NCI-H774 (cell line): ENCODE results near the gene FZD2.
A peak's percentile ranks its signal among the peaks of the same experiment; 100 is the strongest.
"Not testable (repeated sequence)": the region's sequence is repeated elsewhere in the genome, so short reads cannot be mapped to it uniquely, and the experiment has no call there.

Experiments
- DNase-seq: peaks from one replicate; lab custom pipeline; 2025; lab: John Stamatoyannopoulos, UW

FZD2 gene

DNA sequence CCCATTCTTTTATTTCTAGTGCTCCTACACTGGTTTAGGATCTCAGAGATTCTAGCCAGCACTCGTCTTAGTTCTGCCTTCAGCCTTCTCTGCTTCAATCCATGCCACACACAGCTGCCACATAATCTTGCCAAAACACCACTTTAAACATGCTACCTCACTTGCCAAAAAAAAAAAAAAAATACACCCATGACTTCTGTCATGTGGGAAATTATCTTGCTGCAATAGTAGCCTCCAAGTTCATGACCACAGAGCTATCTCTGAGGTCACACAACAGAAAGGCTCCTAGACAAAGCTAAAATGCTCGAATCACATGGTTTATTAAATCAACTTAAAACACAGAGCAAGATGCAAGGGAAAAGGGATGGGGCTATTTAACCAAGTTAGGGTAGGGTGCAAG lies 18.1 kb downstream of the FZD2 start:
- no peak for DNase-seq

DNA sequence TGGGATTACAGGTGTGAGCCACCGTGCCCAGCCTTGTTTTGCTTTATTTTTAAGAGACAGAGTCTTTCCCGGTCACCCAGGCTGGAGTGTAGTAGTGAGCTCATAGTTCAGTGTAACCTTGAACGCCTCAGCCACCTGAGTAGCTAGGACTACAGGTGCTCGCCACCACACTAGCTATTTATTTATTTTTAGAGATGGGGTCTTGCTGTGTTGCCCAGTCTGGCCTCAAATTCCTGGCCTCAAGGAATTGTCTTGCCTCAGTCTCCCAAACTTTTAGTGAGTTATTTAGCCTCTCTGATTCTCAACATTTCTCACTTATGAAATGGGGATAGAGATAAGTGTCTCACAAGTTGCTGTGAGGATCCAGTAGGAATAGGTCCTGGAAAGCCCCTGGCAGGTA lies 21.7 kb downstream of the FZD2 start:
- DNase-seq = no peak

DNA sequence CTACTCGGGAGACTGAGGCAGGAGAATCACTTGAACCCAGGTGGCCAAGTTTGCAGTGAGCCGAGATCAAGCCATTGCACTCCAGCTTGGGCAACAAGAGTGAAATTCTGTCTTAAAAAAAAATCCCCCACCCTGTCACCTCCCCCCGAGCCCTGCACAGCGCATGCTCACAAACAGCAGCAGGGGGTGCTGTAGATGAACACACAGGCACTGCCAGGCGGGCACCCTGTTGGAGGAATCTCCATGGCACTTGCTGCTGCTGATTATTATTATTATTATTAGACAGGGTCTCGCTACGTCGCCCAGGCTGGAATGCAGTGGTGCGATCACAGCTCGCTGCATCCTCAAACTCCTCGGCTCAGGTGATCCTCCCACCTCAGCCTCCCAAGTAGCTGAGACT lies 24.6 kb downstream of the FZD2 start:
- DNase-seq = peak; percentile 15

DNA sequence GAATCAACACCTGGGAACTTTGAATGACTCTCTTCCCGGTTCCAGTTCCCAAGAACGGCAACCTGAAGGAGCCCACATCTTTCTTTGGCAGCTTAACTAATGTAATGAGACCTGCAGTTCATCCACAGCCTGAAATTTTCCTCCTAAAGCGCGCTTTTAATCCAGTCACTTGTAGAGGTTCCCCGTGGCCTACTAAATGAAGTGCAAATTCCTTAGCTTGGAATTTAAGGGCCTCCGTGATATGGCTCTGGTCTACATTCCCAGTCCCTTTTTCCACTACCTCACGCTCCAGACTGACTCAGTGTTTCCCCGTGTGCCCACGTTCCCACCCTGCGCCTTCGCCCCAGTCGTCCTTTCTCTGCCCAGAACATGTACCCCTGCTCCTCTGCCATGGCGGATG lies 27.2 kb downstream of the FZD2 start:
- DNase-seq = no peak

DNA sequence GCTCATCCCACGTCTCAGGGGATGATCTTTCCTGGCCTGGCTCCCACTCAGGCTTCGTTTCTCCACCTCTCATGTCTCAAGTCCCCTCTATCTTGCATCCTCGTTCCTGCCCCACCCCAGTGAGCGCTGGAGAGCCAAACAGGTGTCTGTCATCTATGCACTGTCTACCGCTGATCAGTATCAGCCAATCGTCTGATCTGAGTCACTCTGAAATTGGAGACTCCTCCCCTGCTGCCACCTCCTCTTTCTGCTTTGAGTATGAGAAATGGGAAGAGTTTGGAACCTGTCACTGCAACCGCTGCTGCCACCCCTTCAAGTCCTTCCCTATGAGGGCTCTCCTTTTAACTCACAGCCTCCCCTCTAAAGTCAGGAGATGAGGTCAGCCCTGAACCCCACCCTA lies 28.0 kb downstream of the FZD2 start:
- DNase-seq = no peak

DNA sequence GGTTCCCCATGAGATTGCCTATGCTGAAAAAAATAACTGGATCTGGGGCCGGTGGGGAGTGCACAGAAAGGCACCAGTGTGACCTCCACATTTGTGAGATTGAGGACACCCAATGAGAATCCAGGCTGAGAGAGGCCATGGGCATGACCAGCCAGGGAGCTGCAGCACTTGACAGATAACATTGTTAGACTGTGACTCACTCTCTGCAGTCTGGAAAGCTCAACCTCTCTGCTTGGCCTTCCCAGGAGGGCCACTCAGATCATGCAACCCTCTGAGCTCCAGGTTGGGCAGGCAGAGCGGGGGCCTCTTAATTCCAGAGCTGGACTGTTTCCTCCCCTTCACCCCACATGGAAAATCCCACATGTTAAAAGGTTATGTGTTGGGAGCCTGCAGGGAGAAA lies 30.1 kb downstream of the FZD2 start:
- DNase-seq = no peak

DNA sequence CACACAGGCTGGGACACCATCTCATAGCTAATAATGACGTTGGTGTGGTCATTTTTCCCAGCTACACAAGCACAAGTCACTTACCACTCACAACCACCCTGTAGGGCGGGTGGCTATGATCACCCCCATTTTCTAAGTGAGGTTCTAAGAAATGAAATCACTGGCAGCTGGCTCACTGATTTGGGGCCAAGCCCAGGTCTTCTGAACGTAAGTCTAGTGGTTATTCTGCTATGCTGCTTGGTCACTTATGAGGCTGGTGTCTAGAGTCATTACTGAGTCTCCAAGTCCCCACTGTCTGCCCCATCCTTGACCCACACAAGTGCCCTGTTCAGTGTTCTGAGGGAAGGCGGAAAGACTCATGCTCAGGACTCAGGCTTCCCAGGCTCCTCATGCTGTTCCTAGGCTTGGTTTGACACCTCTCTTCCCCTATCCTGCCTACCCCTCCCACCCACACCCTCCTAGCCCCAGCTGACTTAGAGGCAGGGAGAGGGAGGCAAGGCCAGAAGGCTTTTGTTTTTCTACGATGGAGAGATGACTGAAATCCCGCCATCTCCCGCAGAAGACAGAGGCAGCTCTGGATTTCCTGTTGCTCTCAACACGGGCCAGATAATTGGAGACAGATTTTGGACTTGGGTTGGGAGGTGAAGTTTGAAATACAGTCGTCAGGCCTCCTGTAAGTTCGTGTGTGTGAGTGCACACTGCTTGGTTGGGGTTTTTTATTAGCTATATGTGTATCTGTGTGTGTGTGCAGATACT lies 32.2 kb downstream of the FZD2 start:
- DNase-seq = no peak

DNA sequence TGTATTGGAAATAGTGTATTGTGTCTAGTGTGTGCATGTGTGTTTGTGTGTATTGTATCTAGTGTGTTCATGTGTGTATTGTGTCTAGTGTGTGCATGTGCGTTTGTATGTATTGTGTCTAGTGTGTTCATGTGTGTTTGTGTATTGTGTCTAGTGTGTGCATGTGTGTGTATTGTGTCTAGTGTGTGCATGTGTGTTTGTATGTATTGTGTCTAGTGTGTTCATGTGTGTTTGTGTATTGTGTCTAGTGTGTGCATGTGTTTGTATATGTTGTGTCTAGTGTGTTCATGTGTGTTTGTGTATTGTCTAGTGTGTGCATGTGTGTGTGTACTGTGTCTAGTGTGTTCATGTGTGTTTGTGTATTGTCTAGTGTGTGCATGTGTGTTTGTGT lies 32.8 kb downstream of the FZD2 start:
- DNase-seq = not testable (repeated sequence)

DNA sequence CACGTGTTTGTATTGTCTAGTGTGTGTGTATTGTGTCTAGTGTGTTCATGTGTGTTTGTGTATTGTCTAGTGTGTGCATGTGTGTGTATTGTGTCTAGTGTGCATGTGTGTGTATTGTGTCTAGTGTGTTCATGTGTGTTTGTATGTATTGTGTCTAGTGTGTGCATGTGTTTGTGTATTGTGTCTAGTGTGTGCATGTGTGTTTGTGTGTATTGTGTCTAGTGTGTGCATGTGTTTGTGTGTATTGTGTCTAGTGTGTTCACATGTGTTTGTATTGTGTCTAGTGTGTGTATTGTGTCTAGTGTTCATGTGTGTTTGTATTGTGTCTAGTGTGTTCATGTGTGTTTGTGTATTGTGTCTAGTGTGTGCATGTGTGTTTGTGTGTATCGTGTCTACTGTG lies 33.5 kb downstream of the FZD2 start:
- DNase-seq = not testable (repeated sequence)

DNA sequence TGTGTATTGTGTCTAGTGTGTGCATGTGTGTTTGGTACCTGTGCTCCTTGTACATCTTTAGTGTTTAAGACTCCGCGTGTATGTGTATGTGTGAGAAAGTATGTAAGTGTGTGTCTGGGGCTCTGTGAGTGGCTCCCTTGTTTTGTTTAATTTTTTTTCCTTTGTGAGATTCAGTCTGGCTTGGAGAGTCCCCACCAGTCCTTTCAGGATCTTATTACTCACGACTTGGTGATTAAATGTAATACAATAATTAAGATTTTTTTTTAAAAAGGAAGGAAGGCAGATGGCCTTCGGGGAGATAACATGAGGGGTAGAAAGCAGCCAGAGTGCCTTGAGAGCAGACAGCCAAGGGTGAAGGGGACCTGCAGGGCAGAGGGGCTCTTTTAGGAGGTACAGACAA lies 33.9 kb downstream of the FZD2 start:
- no peak for DNase-seq

DNA sequence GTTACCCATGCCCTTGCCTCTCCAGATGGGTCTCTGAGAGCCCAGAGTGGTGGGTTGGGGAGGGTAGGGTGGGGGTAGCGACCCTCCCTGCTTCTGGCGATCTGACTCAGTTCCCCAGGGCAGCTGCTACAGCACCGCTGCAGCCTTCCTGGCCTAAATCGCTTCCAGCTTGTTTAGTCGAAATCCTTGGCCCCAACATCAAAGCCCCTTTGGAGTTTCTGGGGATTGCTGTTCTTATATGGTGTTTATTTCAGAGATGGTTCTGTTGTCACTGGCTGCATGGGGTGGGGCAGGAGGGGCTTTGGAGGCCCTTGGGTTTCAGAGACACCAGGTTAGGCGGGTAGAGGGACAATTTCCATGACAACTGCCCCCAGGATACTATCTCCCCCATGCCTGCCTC lies 35.9 kb downstream of the FZD2 start:
- no peak for DNase-seq

DNA sequence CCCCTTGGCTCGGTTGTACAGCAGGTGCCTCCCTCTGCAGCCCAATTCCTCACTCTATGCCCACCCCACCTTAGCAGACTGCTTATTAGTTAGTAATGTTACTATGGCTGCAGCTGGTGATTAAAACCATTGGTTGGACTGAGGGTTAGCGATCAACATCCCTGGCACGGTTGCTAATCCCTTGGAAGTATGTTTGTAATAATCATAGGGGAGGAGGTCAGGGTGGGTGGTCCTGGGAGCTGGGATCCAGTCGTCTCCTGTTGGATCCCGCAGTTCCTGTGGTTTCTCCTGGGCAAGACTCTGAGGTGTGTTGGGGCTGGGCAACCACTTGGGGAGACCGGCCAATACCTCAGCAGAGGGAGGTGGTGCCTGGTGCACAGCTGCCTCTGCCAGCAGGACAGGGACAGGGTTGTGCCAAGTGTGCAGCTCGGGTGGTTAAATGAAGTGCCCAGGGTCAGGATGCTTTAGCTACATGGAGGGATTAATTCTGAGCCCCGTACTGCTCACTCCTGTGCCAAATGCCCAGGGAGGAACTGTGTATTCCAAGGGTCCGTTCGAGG lies 38.0 kb downstream of the FZD2 start:
- DNase-seq = no peak

DNA sequence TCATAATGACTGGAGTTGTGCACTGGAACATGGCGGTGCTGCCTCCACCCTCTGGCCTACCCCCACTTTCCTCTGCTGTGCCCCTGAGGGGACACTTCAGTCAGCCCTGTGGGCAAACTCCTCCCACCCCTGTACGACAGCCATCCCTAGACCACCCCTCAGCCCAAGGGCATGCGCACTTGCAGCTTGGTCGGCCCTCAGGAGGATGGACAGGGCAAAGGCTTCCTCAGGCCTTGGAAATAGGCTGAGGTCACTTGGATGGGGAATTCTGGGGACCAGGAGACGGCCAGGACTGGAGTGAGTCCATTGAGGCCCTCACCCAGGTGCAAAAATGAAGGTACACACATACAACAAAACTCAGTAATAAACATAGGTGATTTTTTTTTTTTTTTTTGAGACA lies 41.0 kb downstream of the FZD2 start:
- no peak for DNase-seq

DNA sequence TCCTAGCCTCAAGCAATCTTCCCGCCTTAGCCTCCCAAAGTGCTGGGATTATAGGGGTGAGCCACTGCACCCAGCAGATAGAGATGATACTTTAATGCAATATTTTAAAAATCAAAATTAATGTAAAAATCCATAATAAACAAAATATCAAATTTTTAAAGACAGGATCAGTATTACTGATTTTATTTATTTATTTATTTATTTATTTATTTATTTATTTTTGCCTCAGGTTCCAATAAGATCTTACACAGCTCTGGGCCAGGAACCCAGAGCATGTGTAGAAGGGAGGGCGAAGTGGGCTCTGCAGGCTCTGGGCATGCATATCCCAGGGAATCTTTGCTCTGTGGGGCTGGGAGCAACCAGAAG lies 41.6 kb downstream of the FZD2 start:
- DNase-seq = no peak

DNA sequence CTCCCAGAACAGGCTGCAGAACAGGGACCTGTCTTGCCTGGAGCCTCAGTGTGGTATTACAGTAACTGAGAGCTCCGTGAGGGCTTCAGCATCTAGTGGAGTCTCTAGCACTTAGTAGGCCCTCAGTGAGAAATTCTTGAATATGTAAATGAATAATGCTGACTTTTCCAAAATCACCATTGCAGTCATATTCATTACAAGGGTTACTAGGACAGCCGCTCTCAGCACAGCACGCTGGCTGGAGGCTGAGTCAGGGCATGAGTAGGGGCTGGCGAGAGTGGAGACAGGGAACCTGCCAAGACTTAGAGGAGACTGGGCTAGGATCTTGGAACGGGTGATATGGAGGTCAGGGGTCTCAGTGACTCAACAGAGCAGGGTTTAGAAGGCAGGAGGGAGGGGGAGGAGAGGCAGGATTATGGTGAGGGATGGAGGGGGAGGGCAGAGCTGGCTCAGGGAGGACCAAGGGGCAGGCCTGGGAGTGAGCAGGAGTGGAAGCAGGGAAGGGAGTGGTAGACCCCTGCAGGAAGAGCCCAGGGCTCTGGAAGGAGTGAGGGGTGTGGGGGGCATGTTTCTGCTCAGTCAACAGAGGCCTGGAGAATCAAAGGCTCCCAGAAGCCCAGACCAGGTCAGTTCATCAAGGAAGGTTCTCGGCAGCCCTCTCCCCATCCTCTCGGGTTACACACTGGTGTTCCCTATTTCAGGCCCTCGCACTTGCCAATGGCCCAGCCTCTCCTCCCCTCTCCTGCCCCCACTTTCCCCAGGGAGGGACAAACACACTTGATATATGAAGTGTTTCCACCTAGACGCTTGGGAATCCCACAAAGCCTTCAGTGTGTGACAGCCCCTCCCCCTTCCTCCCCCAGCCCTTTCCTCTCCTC lies 42.3 kb downstream of the FZD2 start:
- no peak for DNase-seq

DNA sequence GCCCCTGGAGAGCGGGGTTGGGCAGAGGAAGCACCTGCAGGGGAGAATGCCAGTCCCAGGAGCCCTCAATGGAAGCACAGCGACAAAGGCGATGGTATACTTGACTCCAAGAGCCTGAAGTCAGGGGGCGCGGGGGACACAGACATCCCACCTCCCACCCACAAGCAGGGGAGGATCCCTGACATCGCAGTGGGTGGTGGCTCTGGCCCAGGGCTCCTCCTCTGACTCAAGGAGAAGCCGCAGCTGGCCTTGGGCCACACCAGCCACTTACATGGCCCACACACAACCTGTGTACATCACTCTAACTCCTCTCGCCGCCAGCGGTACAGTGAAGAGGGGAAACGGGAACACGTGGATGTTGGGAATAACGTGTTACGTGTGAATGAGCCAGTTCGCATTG lies 44.3 kb downstream of the FZD2 start:
- no peak for DNase-seq

DNA sequence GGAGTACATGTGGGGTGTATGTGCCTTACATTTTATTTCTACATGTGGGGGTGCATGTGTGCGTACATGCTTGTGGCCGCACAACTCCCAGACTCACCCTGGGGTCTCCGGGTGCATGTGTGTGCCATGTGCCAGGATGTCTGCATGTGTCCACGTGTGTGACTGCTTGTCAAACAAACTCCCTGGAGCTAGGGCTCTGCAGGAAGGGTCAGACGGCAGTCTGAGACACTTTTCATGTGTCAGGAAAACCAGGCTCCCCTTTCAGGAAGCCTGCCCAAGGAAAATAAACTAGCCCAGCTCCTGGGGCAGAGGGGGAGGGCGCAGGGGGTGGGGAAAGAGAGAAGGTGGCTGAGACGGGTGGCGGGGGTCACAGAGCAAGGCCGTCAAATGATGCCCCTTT lies 44.7 kb downstream of the FZD2 start:
- DNase-seq = no peak

DNA sequence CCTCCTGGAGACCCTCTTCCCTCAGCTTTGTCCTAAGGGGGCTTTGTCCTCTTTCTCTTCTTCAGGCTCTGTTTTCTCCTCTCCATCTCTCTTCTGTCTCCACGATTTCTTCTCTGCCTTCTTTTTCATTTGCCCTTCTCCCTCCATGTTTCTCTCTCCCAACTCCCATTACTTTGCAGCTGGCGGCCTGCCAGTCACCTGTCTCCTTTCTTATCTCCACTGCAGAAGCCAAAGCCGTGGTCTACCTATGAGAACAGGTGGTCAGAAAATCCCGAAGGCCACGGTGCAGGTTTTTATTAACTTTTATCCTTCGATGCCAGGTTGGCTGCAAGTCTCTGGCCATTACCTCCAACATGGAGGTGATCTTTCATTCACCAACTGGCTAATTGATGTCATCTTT lies 45.1 kb downstream of the FZD2 start:
- DNase-seq = no peak

DNA sequence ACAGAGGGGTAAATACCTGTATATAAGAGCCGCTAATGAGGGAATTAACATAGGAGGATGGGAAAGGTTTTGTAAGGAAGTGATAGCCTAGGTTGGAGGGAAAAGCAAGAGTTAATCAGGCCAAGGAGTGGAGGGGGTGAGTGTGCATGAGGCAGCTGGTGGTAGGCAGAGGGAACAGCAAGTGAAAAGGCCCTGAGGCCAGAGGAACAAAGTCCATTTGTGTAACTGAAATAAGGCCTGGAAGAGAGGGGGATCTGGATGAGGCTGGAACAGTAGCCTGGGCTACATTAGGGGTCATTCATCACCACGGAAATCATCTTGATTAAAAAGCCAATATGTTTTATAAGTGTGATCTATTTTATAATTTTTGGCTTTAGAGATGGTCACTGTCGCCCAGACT lies 45.7 kb downstream of the FZD2 start:
- no peak for DNase-seq

DNA sequence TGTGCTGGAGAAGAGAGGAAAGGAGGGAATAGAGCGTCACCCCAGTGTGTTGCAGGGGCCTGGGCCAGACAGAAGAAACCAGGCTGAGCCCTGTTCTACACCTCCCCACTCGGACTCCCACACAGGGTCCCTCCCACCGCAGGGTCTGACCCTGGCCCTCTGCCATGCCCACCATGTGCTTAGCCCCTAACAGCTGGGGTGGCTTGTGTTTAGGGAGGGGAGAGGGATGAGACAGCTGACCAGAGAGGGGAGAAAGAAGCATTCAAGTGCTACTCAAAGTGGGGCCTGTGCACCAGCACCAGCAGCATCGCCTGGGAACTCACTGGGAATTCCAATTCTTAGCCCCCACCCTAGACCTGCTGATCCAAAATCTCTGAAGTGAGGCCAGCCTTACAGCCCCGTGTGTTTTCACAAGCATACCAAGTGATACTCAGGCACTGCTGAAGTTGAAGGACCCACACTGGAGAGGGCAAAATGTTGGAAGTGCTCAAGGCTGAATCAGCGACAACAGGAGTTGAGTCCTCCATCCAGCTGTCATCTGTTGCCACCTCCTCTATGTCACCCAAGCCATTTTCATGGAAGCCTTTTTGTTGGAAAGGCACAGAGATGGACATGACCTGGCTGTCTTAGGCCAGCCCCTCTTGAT lies 47.0 kb downstream of the FZD2 start:
- DNase-seq = no peak

DNA sequence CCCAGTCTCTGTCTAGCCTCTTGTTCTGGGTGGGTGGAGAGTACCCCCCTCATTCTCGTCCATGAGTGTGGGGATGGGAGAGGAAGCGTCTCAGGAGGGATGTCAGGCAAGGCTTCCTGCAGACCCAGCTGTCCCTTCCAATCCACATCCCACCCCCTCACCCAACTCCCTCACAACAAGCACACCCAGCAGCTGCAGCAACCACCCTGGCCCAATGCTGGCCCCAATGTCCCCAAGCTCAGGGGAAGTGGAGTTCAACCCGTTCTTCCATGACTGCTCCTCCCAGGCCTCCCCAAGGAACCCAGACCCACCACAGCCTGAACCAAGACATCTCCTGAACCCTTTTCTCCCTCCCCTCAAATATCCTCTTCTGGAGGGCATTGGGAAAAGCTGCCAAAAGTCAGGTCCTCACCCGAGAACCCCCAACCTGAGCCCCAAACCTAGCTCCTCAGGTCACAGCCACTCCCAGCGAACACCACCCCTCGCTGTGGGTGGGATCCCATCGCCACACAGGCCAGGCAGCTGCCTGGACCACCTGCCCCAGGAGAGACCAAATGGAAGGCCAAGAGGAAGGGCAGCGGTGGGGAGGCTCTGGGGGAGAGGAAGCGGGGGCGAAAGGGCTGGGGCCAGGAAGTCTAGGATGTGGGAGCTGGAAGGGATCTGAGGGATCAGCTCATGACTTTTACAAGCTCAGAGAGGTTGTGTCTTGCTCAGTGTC lies 47.6 kb downstream of the FZD2 start:
- no peak for DNase-seq

DNA sequence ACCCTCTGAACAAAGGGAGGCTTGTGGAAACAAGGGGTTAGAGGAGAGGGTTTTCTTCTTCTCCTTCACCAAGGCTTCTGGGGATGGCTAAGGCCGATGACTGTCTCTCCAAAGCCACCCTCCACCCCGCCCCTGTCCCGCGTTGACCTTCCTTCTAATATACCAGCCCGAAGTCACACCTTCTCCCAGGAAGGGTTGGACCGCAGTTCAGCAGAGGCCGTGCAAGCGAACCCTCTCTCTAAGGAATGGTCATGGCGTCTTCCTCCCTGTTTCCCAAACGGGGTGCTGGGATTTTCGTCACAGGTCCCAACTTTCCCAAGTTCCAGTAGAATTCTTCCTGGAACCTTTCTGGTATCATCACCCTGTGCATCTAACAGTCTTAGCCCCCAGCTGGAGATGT lies 49.4 kb downstream of the FZD2 start:
- no peak for DNase-seq
